WTC11 (cell line): Measurements from ENCODE around the gene RAN. TPM values are rescaled to one million over a fixed set of nuclear protein-coding genes. Genes with fewer than 3 reads are reported as not detected.

Experiments
- ATAC-seq: fragments of 200-7000 bp; cut with Tn5 transposase; 2 replicates; pipeline ENCODE4 v1.10.0; 2021; ENCODE audit warnings: mild to moderate bottlenecking, moderate library complexity
- CTCF ChIA-PET: fragments of 300-600 bp; sonication (Branson Sonifier 250); formaldehyde crosslinking; loops from one replicate; lab custom pipeline; 2021; ENCODE audit warnings: antibody characterized with exemption; lab: Charles Lee
- POLR2A ChIA-PET: fragments of 350-600 bp; sonication (Branson Sonifier 250); formaldehyde crosslinking; loops from one replicate; lab custom pipeline; 2021; ENCODE audit warnings: antibody characterized with exemption; lab: Charles Lee
- DNase-seq: peaks from one replicate; pipeline ENCODE4 v3.0.0; 2021; ENCODE audit warnings: low spot score
- H3K27ac Mint-ChIP-seq: 2 replicates; pipeline ENCODE4 v1.8.0; 2021; ENCODE audit warnings: mixed read lengths
- H3K27me3 Mint-ChIP-seq: 2 replicates; pipeline ENCODE4 v1.8.0; 2021; ENCODE audit warnings: low read depth, mild to moderate bottlenecking, moderate library complexity, mixed read lengths
- H3K36me3 Mint-ChIP-seq: 2 replicates; pipeline ENCODE4 v1.8.0; 2021; ENCODE audit warnings: mixed read lengths
- H3K4me1 Mint-ChIP-seq: 2 replicates; pipeline ENCODE4 v1.8.0; 2022; ENCODE audit warnings: mixed read lengths
- H3K4me3 Mint-ChIP-seq: 2 replicates; pipeline ENCODE4 v1.8.0; 2021; ENCODE audit warnings: mild to moderate bottlenecking, moderate library complexity, mixed read lengths
- H3K9me3 Mint-ChIP-seq: 2 replicates; pipeline ENCODE4 v1.8.0; 2021; ENCODE audit warnings: mixed read lengths
- ATF1 ChIP-seq: sonication (generic); formaldehyde crosslinking; IDR thresholded peaks from 2 replicates; pipeline ENCODE4 v1.8.1; 2023; ENCODE audit warnings: mild to moderate bottlenecking, moderate library complexity, missing genetic modification reagents
- ESRRA ChIP-seq: sonication (generic); formaldehyde crosslinking; IDR thresholded peaks from 2 replicates; pipeline ENCODE4 v1.8.1; 2022; ENCODE audit warnings: mild to moderate bottlenecking, missing genetic modification reagents, borderline replicate concordance
- ETV6 ChIP-seq: sonication (generic); formaldehyde crosslinking; IDR thresholded peaks from 2 replicates; pipeline ENCODE4 v1.8.1; 2022; ENCODE audit warnings: mild to moderate bottlenecking, missing genetic modification reagents
- HMGA2 ChIP-seq: fragments of 250-450 bp; sonication (Bioruptor Pico); IDR thresholded peaks from 2 replicates; pipeline ENCODE4 v1.4.0; 2021; ENCODE audit warnings: mild to moderate bottlenecking, moderate library complexity
- JAZF1 ChIP-seq: fragments of 250-450 bp; sonication (Bioruptor Pico); IDR thresholded peaks from 2 replicates; pipeline ENCODE4 v1.9.0; 2021; ENCODE audit warnings: moderate library complexity, mild to moderate bottlenecking, inconsistent platforms
- NFATC4 ChIP-seq: fragments of 250-450 bp; sonication (Bioruptor Pico); IDR thresholded peaks from 2 replicates; pipeline ENCODE4 v1.9.0; 2021; ENCODE audit warnings: mild to moderate bottlenecking
- NR2C2 ChIP-seq: sonication (generic); formaldehyde crosslinking; IDR thresholded peaks from 2 replicates; pipeline ENCODE4 v1.8.0; 2022; ENCODE audit warnings: mild to moderate bottlenecking, missing genetic modification reagents
- NR3C1 ChIP-seq: sonication (generic); formaldehyde crosslinking; conservative IDR thresholded peaks from 2 replicates; pipeline ENCODE4 v1.8.1; 2023; ENCODE audit warnings: low read depth, mild to moderate bottlenecking, missing genetic modification reagents
- RELA ChIP-seq: sonication (generic); formaldehyde crosslinking; IDR thresholded peaks from 2 replicates; pipeline ENCODE4 v1.8.1; 2022; ENCODE audit warnings: missing genetic modification reagents, mild to moderate bottlenecking, borderline replicate concordance
- SMAD4 ChIP-seq: sonication (generic); formaldehyde crosslinking; IDR thresholded peaks from 2 replicates; pipeline ENCODE4 v1.8.0; 2022; ENCODE audit warnings: mild to moderate bottlenecking, missing genetic modification reagents
- SOX15 ChIP-seq: fragments of 250-450 bp; sonication (Bioruptor Pico); IDR thresholded peaks from 2 replicates; pipeline ENCODE4 v1.9.0; 2021; ENCODE audit warnings: mild to moderate bottlenecking
- TCF7 ChIP-seq: sonication (generic); formaldehyde crosslinking; IDR thresholded peaks from 2 replicates; pipeline ENCODE4 v1.8.0; 2022; ENCODE audit warnings: mild to moderate bottlenecking, low read depth, missing genetic modification reagents, moderate library complexity
- TEAD1 ChIP-seq: sonication (generic); formaldehyde crosslinking; IDR thresholded peaks from 2 replicates; pipeline ENCODE4 v1.8.0; 2022; ENCODE audit warnings: mild to moderate bottlenecking, missing genetic modification reagents
- TEAD4 ChIP-seq: sonication (generic); formaldehyde crosslinking; IDR thresholded peaks from 2 replicates; pipeline ENCODE4 v1.8.0; 2022; ENCODE audit warnings: mild to moderate bottlenecking, missing genetic modification reagents
- TP53 ChIP-seq: sonication (generic); formaldehyde crosslinking; IDR thresholded peaks from 2 replicates; pipeline ENCODE4 v1.8.1; 2023; ENCODE audit warnings: mild to moderate bottlenecking, missing genetic modification reagents
- ZBTB21 ChIP-seq: sonication (generic); formaldehyde crosslinking; IDR thresholded peaks from 2 replicates; pipeline ENCODE4 v1.8.1; 2023; ENCODE audit warnings: mild to moderate bottlenecking, missing genetic modification reagents, borderline replicate concordance
- ZNF416 ChIP-seq: fragments of 250-450 bp; sonication (Bioruptor Pico); IDR thresholded peaks from 2 replicates; pipeline ENCODE4 v1.9.0; 2021; ENCODE audit warnings: mild to moderate bottlenecking, inconsistent platforms
- ZNF423 ChIP-seq: fragments of 250-450 bp; sonication (Bioruptor Pico); IDR thresholded peaks from 2 replicates; pipeline ENCODE4 v2.1.2; 2022; ENCODE audit warnings: mild to moderate bottlenecking, moderate library complexity
- total RNA-seq: library from RNA; stranded (reverse); gene quantifications from 3 replicates; pipeline ENCODE4 v1.2.3, GENCODE V29; 2021
- TF ChIP-seq, protein P1 (sequence below): sonication (generic); formaldehyde crosslinking; IDR thresholded peaks from 2 replicates; pipeline ENCODE4 v1.8.1; 2023; ENCODE audit warnings: mild to moderate bottlenecking, missing genetic modification reagents
- TF ChIP-seq, protein P2 (sequence below): fragments of 200-600 bp; IDR thresholded peaks from 2 replicates; pipeline ENCODE4 v1.8.0; 2022; ENCODE audit warnings: antibody characterized with exemption
- TF ChIP-seq, protein P3 (sequence below): sonication (generic); formaldehyde crosslinking; IDR thresholded peaks from 2 replicates; pipeline ENCODE4 v1.8.1; 2023; ENCODE audit warnings: mild to moderate bottlenecking, missing genetic modification reagents, moderate library complexity
- TF ChIP-seq, protein P4 (sequence below): sonication (generic); formaldehyde crosslinking; IDR thresholded peaks from 2 replicates; pipeline ENCODE4 v1.8.1; 2022; ENCODE audit warnings: missing genetic modification reagents, borderline replicate concordance
- TF ChIP-seq, protein P5 (sequence below): sonication (generic); formaldehyde crosslinking; IDR thresholded peaks from 2 replicates; pipeline ENCODE4 v1.8.0; 2022; ENCODE audit warnings: mild to moderate bottlenecking, missing genetic modification reagents

RAN gene
- total RNA-seq, 1 experiment from 2014 or later: 1,745 TPM

DNA sequence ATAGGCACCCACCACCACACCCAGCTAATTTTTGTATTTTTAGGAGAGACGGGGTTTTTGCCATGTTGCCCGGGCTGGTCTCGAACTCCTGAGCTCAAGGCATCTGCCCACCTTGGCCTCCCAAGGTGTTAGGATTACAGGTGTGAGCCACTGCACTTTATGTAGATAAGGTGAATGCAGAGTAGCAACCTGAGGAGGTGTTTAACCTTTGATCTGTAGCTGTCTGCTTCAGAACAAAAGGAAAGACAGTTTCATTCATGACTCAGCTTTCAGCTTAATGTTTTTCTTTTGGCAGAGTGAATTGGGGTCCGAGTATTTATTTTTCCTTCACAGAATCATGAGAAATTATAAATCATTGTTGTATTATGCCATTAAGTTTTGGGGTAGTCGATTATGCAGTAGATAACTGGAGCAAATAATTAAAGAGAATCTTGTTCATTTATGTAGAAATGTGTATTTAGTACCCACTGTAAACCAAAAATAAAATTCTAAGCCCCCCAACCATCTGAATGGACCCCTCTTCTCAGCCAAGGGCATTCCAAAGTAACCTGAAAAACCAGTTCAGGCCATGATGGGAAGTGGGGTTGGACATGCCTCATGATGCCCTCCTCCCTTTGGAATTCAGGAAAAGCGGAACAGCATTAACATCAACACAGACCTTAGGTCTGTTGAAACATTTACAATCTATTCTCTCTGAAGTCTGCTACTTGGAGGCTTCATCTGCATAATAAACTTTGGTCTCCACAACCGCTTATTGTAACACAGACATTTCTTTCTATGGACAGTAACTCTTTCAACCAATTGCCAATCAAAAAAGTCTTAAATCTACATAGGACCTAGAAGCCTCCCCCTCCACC, 22.1 kb upstream of the RAN start:
- POLR2A ChIA-PET: interaction anchor here (0.6 to 1.0 kb wide), 2 partner anchors 18 to 21 kb away, joined by 3 to 5 read pairs; no protein-coding TSS in a partner anchor
- peak; percentile 38 for ATAC-seq

DNA sequence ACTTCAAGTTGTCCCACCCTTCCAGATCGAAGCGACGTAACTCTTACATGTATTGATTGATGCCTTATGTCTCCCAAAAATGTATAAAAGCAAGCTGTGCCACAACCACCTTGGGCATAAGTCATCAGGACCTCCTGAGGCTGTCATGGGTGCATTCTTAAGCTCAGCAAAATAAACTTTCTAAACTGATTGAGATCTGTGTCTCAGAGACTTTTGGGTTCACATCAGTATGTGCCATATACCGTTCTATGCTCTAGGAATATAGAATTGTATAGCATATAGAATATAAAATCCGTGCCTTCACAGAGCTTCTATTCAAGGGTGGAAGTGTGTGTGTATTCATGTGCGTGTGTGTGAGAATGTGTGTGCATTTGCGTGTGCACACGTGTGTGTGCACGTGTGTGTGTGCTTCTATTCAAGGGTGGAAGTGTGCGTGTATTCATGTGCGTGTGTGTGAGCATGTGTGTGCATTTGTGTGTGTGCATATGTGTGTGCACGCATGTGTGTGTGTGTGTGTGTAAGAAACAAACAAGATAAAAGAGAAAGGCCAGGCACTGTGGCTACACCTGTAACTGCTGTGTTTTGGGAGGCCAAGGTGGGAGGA, 21.3 kb upstream of the RAN start:
- TF ChIP-seq, protein P1, sequence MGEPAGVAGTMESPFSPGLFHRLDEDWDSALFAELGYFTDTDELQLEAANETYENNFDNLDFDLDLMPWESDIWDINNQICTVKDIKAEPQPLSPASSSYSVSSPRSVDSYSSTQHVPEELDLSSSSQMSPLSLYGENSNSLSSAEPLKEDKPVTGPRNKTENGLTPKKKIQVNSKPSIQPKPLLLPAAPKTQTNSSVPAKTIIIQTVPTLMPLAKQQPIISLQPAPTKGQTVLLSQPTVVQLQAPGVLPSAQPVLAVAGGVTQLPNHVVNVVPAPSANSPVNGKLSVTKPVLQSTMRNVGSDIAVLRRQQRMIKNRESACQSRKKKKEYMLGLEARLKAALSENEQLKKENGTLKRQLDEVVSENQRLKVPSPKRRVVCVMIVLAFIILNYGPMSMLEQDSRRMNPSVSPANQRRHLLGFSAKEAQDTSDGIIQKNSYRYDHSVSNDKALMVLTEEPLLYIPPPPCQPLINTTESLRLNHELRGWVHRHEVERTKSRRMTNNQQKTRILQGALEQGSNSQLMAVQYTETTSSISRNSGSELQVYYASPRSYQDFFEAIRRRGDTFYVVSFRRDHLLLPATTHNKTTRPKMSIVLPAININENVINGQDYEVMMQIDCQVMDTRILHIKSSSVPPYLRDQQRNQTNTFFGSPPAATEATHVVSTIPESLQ (CRISPR knock-in tag): no peak
- no peak for TF ChIP-seq RELA (CRISPR knock-in tag)
- no peak for TF ChIP-seq JAZF1 (CRISPR knock-in tag)
- no peak for TF ChIP-seq NR2C2
- TF ChIP-seq ATF1 (CRISPR knock-in tag): no peak
- TF ChIP-seq ESRRA: no peak
- no peak for TF ChIP-seq HMGA2 (CRISPR knock-in tag)
- TF ChIP-seq ETV6 (CRISPR knock-in tag): no peak
- TF ChIP-seq ZBTB21 (CRISPR knock-in tag): no peak
- no peak for TF ChIP-seq NR3C1 (CRISPR knock-in tag)
- TF ChIP-seq, protein P2, sequence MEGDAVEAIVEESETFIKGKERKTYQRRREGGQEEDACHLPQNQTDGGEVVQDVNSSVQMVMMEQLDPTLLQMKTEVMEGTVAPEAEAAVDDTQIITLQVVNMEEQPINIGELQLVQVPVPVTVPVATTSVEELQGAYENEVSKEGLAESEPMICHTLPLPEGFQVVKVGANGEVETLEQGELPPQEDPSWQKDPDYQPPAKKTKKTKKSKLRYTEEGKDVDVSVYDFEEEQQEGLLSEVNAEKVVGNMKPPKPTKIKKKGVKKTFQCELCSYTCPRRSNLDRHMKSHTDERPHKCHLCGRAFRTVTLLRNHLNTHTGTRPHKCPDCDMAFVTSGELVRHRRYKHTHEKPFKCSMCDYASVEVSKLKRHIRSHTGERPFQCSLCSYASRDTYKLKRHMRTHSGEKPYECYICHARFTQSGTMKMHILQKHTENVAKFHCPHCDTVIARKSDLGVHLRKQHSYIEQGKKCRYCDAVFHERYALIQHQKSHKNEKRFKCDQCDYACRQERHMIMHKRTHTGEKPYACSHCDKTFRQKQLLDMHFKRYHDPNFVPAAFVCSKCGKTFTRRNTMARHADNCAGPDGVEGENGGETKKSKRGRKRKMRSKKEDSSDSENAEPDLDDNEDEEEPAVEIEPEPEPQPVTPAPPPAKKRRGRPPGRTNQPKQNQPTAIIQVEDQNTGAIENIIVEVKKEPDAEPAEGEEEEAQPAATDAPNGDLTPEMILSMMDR: no peak
- TF ChIP-seq SOX15: no peak
- TF ChIP-seq, protein P3, sequence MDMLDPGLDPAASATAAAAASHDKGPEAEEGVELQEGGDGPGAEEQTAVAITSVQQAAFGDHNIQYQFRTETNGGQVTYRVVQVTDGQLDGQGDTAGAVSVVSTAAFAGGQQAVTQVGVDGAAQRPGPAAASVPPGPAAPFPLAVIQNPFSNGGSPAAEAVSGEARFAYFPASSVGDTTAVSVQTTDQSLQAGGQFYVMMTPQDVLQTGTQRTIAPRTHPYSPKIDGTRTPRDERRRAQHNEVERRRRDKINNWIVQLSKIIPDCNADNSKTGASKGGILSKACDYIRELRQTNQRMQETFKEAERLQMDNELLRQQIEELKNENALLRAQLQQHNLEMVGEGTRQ (CRISPR knock-in tag): no peak
- TF ChIP-seq TCF7 (CRISPR knock-in tag): no peak
- TF ChIP-seq TP53 (CRISPR knock-in tag): no peak
- no peak for TF ChIP-seq SMAD4 (CRISPR knock-in tag)
- TF ChIP-seq NFATC4: no peak
- TF ChIP-seq, protein P4, sequence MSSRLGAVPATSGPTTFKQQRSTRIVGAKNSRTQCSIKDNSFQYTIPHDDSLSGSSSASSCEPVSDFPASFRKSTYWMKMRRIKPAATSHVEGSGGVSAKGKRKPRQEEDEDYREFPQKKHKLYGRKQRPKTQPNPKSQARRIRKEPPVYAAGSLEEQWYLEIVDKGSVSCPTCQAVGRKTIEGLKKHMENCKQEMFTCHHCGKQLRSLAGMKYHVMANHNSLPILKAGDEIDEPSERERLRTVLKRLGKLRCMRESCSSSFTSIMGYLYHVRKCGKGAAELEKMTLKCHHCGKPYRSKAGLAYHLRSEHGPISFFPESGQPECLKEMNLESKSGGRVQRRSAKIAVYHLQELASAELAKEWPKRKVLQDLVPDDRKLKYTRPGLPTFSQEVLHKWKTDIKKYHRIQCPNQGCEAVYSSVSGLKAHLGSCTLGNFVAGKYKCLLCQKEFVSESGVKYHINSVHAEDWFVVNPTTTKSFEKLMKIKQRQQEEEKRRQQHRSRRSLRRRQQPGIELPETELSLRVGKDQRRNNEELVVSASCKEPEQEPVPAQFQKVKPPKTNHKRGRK (CRISPR knock-in tag): no peak
- TF ChIP-seq, all 79 proteins: peak for 0
- no peaks in the 10 kb centered on the region; the same call in 1 of the 2 replicates for H3K9me3 Mint-ChIP-seq
- H3K27ac Mint-ChIP-seq: peak overlapping the region; percentile 99
- ATAC-seq (no peak; the same call in 1 of the 2 replicates), DNase-seq (no peak)
- H3K27me3 Mint-ChIP-seq: no peaks in the 10 kb centered on the region
- H3K4me1 Mint-ChIP-seq: peaks cover 41% of the 10 kb centered on the region
- H3K4me3 Mint-ChIP-seq: peak overlapping the region; percentile 37
- H3K36me3 Mint-ChIP-seq: peaks cover 4% of the 10 kb centered on the region; the same call in 1 of the 2 replicates
- CTCF ChIA-PET: interaction anchor here (1.9 to 2.0 kb wide), 2 partner anchors 20 to 24 kb away, joined by 10 to 13 read pairs; no protein-coding TSS in a partner anchor
- POLR2A ChIA-PET: interaction anchor here (0.7 kb wide), 1 partner anchor 14 kb away, joined by 3 read pairs; no protein-coding TSS in a partner anchor

More for the DNA sequence above, 22.1 kb upstream of the RAN start:
- peak overlapping the region; percentile 37 for H3K4me3 Mint-ChIP-seq
- CTCF ChIA-PET: interaction anchor here (0.6 to 2.0 kb wide), 3 partner anchors 20 to 23 kb away, joined by 3 to 13 read pairs (median 5); no protein-coding TSS in a partner anchor
- peak; percentile 34 for DNase-seq
- TF ChIP-seq TEAD1 (CRISPR knock-in tag): peak; percentile 76; the same call in 1 of the 2 replicates
- TF ChIP-seq, protein P5, sequence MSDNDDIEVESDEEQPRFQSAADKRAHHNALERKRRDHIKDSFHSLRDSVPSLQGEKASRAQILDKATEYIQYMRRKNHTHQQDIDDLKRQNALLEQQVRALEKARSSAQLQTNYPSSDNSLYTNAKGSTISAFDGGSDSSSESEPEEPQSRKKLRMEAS (CRISPR knock-in tag): no peak
- peak; percentile 69; the same call in 1 of the 2 replicates for TF ChIP-seq TEAD4 (CRISPR knock-in tag)
- no peak for TF ChIP-seq ZNF423 (CRISPR knock-in tag)
- TF ChIP-seq ZNF416 (CRISPR knock-in tag): no peak
- peaks cover 4% of the 10 kb centered on the region; the same call in 1 of the 2 replicates for H3K36me3 Mint-ChIP-seq
- H3K27me3 Mint-ChIP-seq: no peaks in the 10 kb centered on the region
- H3K9me3 Mint-ChIP-seq: peaks cover 4% of the 10 kb centered on the region
- peak overlapping the region; percentile 99 for H3K27ac Mint-ChIP-seq
- peaks cover 36% of the 10 kb centered on the region for H3K4me1 Mint-ChIP-seq
